ENCODE results near the gene MTR.

Gene MTR

DNA sequence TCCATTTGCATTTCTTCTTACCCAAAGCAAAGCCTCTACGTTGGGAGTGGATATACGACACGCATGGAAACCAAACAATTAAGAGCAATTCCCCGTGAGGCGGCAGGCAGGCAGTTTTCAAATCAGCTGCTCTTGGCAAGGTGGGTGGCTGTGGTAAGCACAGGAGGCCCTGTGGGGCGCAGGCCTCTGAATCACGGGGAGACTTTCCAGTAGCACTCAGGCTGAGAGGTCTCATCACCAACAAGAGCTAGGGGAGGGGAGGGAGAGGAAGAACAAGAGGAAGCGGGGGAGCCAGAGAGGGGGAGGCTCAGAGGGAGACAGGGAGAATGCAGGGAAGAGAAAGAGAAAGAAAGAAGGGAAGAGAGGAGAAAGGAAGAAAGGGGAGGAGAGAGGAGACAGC, 152.7 kb downstream of the MTR start:
- TF ChIP-seq, protein P1, sequence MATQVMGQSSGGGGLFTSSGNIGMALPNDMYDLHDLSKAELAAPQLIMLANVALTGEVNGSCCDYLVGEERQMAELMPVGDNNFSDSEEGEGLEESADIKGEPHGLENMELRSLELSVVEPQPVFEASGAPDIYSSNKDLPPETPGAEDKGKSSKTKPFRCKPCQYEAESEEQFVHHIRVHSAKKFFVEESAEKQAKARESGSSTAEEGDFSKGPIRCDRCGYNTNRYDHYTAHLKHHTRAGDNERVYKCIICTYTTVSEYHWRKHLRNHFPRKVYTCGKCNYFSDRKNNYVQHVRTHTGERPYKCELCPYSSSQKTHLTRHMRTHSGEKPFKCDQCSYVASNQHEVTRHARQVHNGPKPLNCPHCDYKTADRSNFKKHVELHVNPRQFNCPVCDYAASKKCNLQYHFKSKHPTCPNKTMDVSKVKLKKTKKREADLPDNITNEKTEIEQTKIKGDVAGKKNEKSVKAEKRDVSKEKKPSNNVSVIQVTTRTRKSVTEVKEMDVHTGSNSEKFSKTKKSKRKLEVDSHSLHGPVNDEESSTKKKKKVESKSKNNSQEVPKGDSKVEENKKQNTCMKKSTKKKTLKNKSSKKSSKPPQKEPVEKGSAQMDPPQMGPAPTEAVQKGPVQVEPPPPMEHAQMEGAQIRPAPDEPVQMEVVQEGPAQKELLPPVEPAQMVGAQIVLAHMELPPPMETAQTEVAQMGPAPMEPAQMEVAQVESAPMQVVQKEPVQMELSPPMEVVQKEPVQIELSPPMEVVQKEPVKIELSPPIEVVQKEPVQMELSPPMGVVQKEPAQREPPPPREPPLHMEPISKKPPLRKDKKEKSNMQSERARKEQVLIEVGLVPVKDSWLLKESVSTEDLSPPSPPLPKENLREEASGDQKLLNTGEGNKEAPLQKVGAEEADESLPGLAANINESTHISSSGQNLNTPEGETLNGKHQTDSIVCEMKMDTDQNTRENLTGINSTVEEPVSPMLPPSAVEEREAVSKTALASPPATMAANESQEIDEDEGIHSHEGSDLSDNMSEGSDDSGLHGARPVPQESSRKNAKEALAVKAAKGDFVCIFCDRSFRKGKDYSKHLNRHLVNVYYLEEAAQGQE (IDR thresholded peaks at IDR 0.05; ENCODE audit: insufficient read depth in 1 of 2, low read depth in 2 of 2, low read length in 2 of 2), result no peak
- TF ChIP-seq FOXP2 (optimal IDR thresholded peaks at IDR 0.05; ENCODE audit: borderline replicate concordance, extremely low read depth, extremely low read length, insufficient read depth) (no peak), POLR2AphosphoS5 (IDR thresholded peaks at IDR 0.05; ENCODE audit: low read depth, low read length) (no peak), TAF1 (IDR thresholded peaks at IDR 0.05; ENCODE audit: borderline replicate concordance, insufficient read depth, low read length) (no peak)

GRCh38 chr1:236948381-236948780, 153.3 kb downstream of the MTR start:
- TF ChIP-seq, protein P1 (IDR thresholded peaks at IDR 0.05; ENCODE audit: insufficient read depth in 1 of 2, low read depth in 2 of 2, low read length in 2 of 2), result no peak
- TF ChIP-seq TAF1 (IDR thresholded peaks at IDR 0.05; ENCODE audit: borderline replicate concordance, insufficient read depth, low read length) (no peak), FOXP2 (optimal IDR thresholded peaks at IDR 0.05; ENCODE audit: borderline replicate concordance, extremely low read depth, extremely low read length, insufficient read depth) (no peak), SIN3A (IDR thresholded peaks at IDR 0.05; ENCODE audit: borderline replicate concordance, insufficient read depth, low read length) (no peak), POLR2AphosphoS5 (IDR thresholded peaks at IDR 0.05; ENCODE audit: low read depth, low read length) (no peak)

DNA sequence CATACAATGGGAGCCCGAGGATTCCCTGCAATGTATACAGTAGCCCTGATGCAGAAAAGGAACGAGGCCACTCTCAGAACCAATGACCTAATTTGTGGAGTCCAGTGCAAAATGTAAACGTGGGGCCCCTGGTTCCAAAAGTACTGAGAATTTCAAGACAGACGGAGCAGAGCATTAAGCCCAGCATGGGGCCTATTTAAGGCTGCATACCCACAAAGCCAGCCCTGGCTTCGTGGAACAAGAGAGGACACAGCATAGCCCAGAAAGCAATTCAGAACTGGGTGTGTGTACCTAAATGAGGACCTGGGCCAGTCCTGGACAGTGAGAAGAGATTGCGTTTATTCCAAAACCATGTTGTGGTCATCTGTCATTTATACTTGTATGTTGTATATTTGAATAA, 153.9 kb downstream of the MTR start:
- TF ChIP-seq POLR2AphosphoS5 (IDR thresholded peaks at IDR 0.05; ENCODE audit: low read depth, low read length) (no peak), SIN3A (IDR thresholded peaks at IDR 0.05; ENCODE audit: borderline replicate concordance, insufficient read depth, low read length) (no peak), FOXP2 (optimal IDR thresholded peaks at IDR 0.05; ENCODE audit: borderline replicate concordance, extremely low read depth, extremely low read length, insufficient read depth) (no peak), TAF1 (IDR thresholded peaks at IDR 0.05; ENCODE audit: borderline replicate concordance, insufficient read depth, low read length) (no peak)
- TF ChIP-seq, protein P1 (IDR thresholded peaks at IDR 0.05; ENCODE audit: insufficient read depth in 1 of 2, low read depth in 2 of 2, low read length in 2 of 2), result no peak

- TF ChIP-seq, protein P1 (IDR thresholded peaks at IDR 0.05; ENCODE audit: insufficient read depth in 1 of 2, low read depth in 2 of 2, low read length in 2 of 2), result no peak
- TF ChIP-seq SIN3A (IDR thresholded peaks at IDR 0.05; ENCODE audit: borderline replicate concordance, insufficient read depth, low read length) (no peak), FOXP2 (optimal IDR thresholded peaks at IDR 0.05; ENCODE audit: borderline replicate concordance, extremely low read depth, extremely low read length, insufficient read depth) (no peak), POLR2AphosphoS5 (IDR thresholded peaks at IDR 0.05; ENCODE audit: low read depth, low read length) (no peak), TAF1 (IDR thresholded peaks at IDR 0.05; ENCODE audit: borderline replicate concordance, insufficient read depth, low read length) (no peak)
Measured at GRCh38 chr1:236950365-236950764, 155.3 kb downstream of the MTR start.

GRCh38 chr1:236951672-236952071, 156.6 kb downstream of the MTR start:
- TF ChIP-seq FOXP2 (optimal IDR thresholded peaks at IDR 0.05; ENCODE audit: borderline replicate concordance, extremely low read depth, extremely low read length, insufficient read depth), result no peak

Data from PFSK-1 (cell line).